ENCODE results near the gene FUBP3. TPM values are rescaled to one million over a fixed set of nuclear protein-coding genes. Genes with fewer than 3 reads are reported as not detected.
"Not testable (repeated sequence)": the region's sequence is repeated elsewhere in the genome, so short reads cannot be mapped to it uniquely, and the experiment has no call there.

The FUBP3 gene
- polyA plus RNA-seq, 3 donors from 2014 or later = 14.3 to 34.2 (median 16.3) TPM

GRCh38 chr9:130669965-130670364, 90.6 kb downstream of the FUBP3 start:
- H3K27me3 Mint-ChIP-seq (ENCODE audit: low read depth in 3 of 3) = peaks cover 6 to 19% (median 14%) of the 10 kb centered on the region in 3 donors
- H3K36me3 Mint-ChIP-seq = no peaks in the 10 kb centered on the region
- no peak for DNase-seq
- no peak overlapping the region for H3K27ac Mint-ChIP-seq
- H3K4me3 Mint-ChIP-seq = no peak overlapping the region
- peaks cover 0 to 5% of the 10 kb centered on the region in 2 donors for H3K4me1 Mint-ChIP-seq
- no peaks in the 10 kb centered on the region for H3K9me3 Mint-ChIP-seq

- no peak overlapping the region for H3K4me3 Mint-ChIP-seq
- H3K36me3 Mint-ChIP-seq = no peaks in the 10 kb centered on the region
These were observed 91.3 kb downstream of the FUBP3 start for GRCh38 chr9:130670644-130671043.

GRCh38 chr9:130672466-130672865, 93.1 kb downstream of the FUBP3 start:
- DNase-seq = no peak
- H3K36me3 Mint-ChIP-seq = no peaks in the 10 kb centered on the region
- no peaks in the 10 kb centered on the region for H3K4me1 Mint-ChIP-seq
- no peaks in the 10 kb centered on the region for H3K9me3 Mint-ChIP-seq
- H3K4me3 Mint-ChIP-seq = no peak overlapping the region
- no peak overlapping the region for H3K27ac Mint-ChIP-seq
- peaks cover 2 to 14% (median 9%) of the 10 kb centered on the region in 3 donors for H3K27me3 Mint-ChIP-seq (ENCODE audit: low read depth in 3 of 3)

More at GRCh38 chr9:130670644-130671043, 91.3 kb downstream of the FUBP3 start:
- no peak for DNase-seq
- Mint-ChIP-seq H3K9me3 (no peaks in the 10 kb centered on the region), H3K27ac (no peak overlapping the region), H3K4me1 (no peaks in the 10 kb centered on the region), H3K27me3 (ENCODE audit: low read depth in 3 of 3) (peaks cover 3 to 16% (median 10%) of the 10 kb centered on the region in 3 donors)

- H3K4me1 Mint-ChIP-seq = no peaks in the 10 kb centered on the region
- H3K27me3 Mint-ChIP-seq (ENCODE audit: low read depth in 3 of 3) = peaks cover 2 to 11% (median 11%) of the 10 kb centered on the region in 3 donors
These were observed 93.7 kb downstream of the FUBP3 start for GRCh38 chr9:130672933-130673615.

GRCh38 chr9:130675396-130675795, 96.0 kb downstream of the FUBP3 start:
- no peak for DNase-seq
- H3K27ac Mint-ChIP-seq = no peak overlapping the region
- no peaks in the 10 kb centered on the region for H3K36me3 Mint-ChIP-seq
- no peaks in the 10 kb centered on the region for H3K4me1 Mint-ChIP-seq
- peaks cover 0 to 5% (median 3%) of the 10 kb centered on the region in 3 donors for H3K27me3 Mint-ChIP-seq (ENCODE audit: low read depth in 3 of 3)
- no peak overlapping the region for H3K4me3 Mint-ChIP-seq
- H3K9me3 Mint-ChIP-seq = no peaks in the 10 kb centered on the region

More at GRCh38 chr9:130672933-130673615, 93.7 kb downstream of the FUBP3 start:
- Mint-ChIP-seq H3K27ac (no peak overlapping the region), H3K36me3 (no peaks in the 10 kb centered on the region), H3K4me3 (no peak overlapping the region), H3K9me3 (no peaks in the 10 kb centered on the region)
- DNase-seq = no peak

- H3K27me3 Mint-ChIP-seq (ENCODE audit: low read depth in 3 of 3) = peaks cover 3 to 7% (median 3%) of the 10 kb centered on the region in 3 donors
- peaks cover 3% of the 10 kb centered on the region in 2 donors for H3K4me1 Mint-ChIP-seq
- H3K27ac Mint-ChIP-seq = no peak overlapping the region
- H3K4me3 Mint-ChIP-seq = no peak overlapping the region
- no peak for DNase-seq
- H3K36me3 Mint-ChIP-seq = no peaks in the 10 kb centered on the region
- H3K9me3 Mint-ChIP-seq = no peaks in the 10 kb centered on the region
These were observed 97.9 kb downstream of the FUBP3 start for GRCh38 chr9:130677252-130677651.

- Mint-ChIP-seq H3K9me3 (no peaks in the 10 kb centered on the region), H3K4me1 (peaks cover 6 to 9% of the 10 kb centered on the region in 2 donors), H3K27me3 (ENCODE audit: low read depth in 3 of 3) (peaks cover 6 to 9% (median 8%) of the 10 kb centered on the region in 3 donors), H3K36me3 (no peaks in the 10 kb centered on the region), H3K4me3 (peak overlapping the region; percentile 53 to 94 (median 72)), H3K27ac (no peak overlapping the region)
- peak; percentile 61 to 69 (median 65) for DNase-seq
These were observed 101.7 kb downstream of the FUBP3 start for GRCh38 chr9:130680836-130681768.

- Mint-ChIP-seq H3K4me1 (peaks cover 6 to 9% of the 10 kb centered on the region in 2 donors), H3K36me3 (no peaks in the 10 kb centered on the region), H3K27ac (peak overlapping the region in 4 of 6 donors; percentile 47 to 79 (median 56)), H3K4me3 (peak overlapping the region; percentile 88 to 98 (median 94)), H3K27me3 (ENCODE audit: low read depth in 3 of 3) (peaks cover 4 to 9% (median 9%) of the 10 kb centered on the region in 3 donors), H3K9me3 (no peaks in the 10 kb centered on the region)
- DNase-seq = peak; percentile 12 to 30 (median 21)
These were observed 102.5 kb downstream of the FUBP3 start for GRCh38 chr9:130681769-130682420.

- Mint-ChIP-seq H3K36me3 (no peaks in the 10 kb centered on the region), H3K4me1 (peaks cover 6 to 9% of the 10 kb centered on the region in 2 donors), H3K4me3 (peak overlapping the region; percentile 88 to 98 (median 94)), H3K9me3 (no peaks in the 10 kb centered on the region), H3K27ac (peak overlapping the region; percentile 20 to 82 (median 63)), H3K27me3 (ENCODE audit: low read depth in 3 of 3) (peaks cover 5 to 15% (median 10%) of the 10 kb centered on the region in 3 donors)
- DNase-seq = peak; percentile 35 to 51 (median 45)
These were observed 103.2 kb downstream of the FUBP3 start for GRCh38 chr9:130682421-130683121.

- no peaks in the 10 kb centered on the region for H3K36me3 Mint-ChIP-seq
- H3K27ac Mint-ChIP-seq = no peak overlapping the region
- no peak overlapping the region for H3K4me3 Mint-ChIP-seq
- peaks cover 6 to 9% of the 10 kb centered on the region in 2 donors for H3K4me1 Mint-ChIP-seq
- DNase-seq = no peak
- H3K9me3 Mint-ChIP-seq = no peaks in the 10 kb centered on the region
- peaks cover 6 to 15% (median 10%) of the 10 kb centered on the region in 3 donors for H3K27me3 Mint-ChIP-seq (ENCODE audit: low read depth in 3 of 3)
These were observed 105.7 kb downstream of the FUBP3 start for GRCh38 chr9:130685104-130685503.

GRCh38 chr9:130685945-130686344, 106.6 kb downstream of the FUBP3 start:
- H3K4me3 Mint-ChIP-seq, DNase-seq, H3K27ac Mint-ChIP-seq, H3K4me1 Mint-ChIP-seq, H3K36me3 Mint-ChIP-seq, H3K9me3 Mint-ChIP-seq: not testable (repeated sequence)
- H3K27me3 Mint-ChIP-seq (ENCODE audit: low read depth in 3 of 3) = peaks cover 6 to 15% (median 10%) of the 10 kb centered on the region in 3 donors

- DNase-seq = no peak
- no peak overlapping the region for H3K27ac Mint-ChIP-seq
- H3K27me3 Mint-ChIP-seq (ENCODE audit: low read depth in 3 of 3) = peaks cover 4 to 15% (median 10%) of the 10 kb centered on the region in 3 donors
- H3K4me3 Mint-ChIP-seq = no peak overlapping the region
- H3K9me3 Mint-ChIP-seq = no peaks in the 10 kb centered on the region
- peaks cover 2% of the 10 kb centered on the region in 2 donors for H3K4me1 Mint-ChIP-seq
- H3K36me3 Mint-ChIP-seq = no peaks in the 10 kb centered on the region
These were observed 108.2 kb downstream of the FUBP3 start for GRCh38 chr9:130687615-130688014.
